Germinal center (tissue), 1 donor: ENCODE data around the gene NPBWR2.
A peak's percentile ranks its signal among the peaks of the same experiment; 100 is the strongest.
"Not testable (repeated sequence)": the region's sequence is repeated elsewhere in the genome, so short reads cannot be mapped to it uniquely, and the experiment has no call there.

Source experiments
- DNase-seq: peaks from one replicate; pipeline ENCODE4 v3.0.0; 2012; ENCODE audit warnings: mixed read lengths, low spot score

Gene NPBWR2

DNA sequence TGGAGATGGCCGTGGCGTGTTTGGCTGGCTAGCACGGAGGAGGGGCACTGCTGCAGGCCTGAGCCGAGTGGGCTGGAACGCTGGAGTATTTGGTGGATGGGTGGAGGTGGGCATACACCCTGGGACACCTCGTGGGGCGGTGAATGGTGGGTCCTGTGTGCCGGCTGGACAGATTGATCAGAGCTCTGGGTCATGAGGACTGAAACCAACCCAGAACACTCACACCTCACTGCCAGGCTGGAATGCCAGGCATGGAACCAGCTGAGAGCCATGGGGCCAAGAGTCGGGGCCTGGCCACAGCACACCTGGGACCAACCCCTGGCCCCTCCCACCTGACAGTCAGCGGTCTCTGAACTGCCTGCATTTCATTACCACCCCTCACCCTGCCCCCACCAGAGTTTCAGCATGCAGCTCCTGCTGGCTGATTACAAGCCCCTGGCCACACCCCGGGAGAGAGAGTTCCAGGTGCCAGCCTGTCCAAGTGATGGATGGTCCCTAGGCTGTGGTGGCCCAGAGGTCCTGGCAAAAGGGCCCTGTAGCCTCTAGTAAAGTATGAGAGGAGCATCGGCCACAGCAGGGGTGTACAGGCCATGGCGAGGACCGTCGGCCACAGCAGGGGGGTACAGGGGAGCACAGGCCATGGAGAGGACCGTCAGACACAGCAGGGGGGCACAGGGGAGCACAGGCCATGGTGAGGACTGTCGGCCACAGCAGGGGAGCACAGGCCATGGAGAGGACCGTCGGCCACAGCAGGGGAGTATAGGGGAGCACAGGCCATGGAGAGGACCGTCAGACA is 3.3 kb downstream of the NPBWR2 start:
- no peak for DNase-seq

DNA sequence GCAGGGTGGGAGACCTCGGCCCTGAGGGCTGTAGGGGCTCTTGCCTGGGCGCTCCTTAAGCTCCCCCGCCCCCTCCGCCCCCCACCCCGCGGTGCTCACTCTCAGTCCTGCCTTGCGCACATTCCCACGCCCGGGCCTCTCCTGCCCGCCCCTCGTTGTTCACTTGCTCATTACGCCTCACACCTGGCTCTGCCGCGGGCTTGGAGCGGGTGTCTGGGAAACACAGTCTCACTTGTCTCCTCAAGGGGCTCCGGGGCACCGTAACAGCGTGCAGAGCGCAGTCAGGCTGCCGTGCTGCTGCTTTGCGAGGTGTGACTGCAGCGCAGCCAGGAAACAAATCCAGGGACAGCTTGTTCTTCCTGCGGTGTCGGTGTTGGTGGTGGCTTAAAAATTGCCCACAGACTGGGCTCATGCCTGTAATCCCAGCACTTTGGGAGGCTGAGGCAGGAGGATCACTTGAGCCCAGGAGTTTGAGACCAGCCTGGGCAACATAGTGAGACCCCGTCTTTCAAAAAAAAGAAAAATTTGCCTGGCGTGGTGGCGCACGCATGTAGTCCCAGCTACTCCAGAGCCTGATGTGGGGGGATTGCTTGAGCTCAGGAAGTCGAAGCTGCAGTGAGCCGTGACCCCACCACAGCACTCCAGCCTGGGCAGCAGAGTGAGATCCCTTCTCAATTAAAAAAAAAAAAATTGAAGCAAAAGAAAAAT is 4.6 kb downstream of the NPBWR2 start:
- DNase-seq = peak; percentile 24

DNA sequence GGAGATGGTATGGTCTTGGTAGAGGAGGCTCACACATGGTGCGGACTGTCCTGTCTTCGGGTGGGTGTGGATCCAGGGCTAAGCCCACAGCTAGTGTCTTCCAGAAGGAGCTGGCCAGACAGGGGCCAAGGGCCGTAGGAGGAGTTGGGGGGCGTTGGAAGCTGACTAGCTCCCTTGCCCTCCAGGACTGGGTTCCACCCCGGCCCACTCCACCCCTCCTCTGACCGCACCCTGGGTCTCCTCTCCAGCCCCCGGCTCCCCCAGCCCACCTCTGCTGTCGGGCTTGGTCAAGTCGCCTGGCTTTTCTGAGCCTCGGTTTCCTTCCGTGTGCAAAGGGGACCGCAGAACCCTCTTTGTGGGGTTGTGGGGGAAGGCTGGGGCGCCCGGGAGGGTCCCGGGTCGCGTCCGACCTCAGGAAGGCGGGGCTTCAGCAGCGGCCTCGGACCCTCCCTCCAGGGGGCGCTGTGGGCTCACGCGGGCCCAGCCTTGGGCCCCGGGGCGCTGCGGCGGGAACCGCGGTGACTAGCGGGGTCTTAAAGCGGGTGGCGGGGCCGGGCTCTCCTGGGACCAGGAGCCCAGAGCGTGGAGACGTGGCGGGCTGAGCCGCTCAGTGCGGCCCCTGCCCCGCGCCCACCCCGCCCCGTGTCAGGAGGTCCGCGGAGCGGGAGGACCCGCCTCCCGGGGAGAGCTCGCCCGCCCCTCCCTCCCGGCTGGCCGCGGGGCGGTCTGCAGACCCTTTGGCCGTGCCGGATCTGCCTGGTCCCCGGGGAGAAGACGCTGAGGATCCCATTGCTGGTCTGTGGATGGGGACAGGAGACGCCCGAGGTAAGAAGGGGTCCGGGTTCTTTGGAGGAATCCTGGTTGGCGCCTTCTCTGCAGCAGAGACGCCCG is 5.4 kb downstream of the NPBWR2 start:
- peak; percentile 81 for DNase-seq

DNA sequence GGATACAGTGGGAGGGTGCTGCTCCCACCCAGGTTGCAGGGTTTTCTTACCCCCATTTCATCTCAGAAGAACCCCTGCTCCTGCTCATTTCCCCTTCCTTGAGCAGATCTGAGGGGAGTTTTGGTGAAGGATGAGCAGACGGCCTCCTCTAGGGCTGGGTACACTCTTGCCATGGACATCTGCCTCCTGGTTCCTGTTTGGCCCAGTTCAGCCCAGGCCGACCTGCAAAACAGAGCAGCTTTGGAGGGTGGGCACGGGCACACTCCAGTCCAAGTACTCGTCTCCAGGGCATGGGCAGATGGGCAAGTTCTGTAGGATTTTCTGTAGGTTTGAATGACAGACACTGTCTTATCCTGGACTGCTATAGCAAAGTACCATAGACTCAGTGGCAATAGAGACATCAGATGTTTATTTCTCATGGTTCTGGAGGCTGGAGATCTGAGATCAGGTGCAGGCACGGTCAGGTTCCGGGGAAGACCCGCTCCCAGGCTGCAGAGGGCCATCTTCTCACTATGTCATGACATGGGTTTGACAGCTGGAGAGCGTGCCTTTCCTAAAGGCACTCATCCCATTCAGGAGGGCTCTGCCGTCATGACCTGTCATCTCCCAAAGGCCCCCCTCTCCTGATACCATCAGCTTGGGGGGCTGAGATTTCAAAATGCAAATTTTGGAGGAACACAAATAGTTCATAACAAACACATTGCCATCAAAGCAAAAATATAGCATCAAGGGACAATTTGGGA is 6.2 kb downstream of the NPBWR2 start:
- no peak for DNase-seq

DNA sequence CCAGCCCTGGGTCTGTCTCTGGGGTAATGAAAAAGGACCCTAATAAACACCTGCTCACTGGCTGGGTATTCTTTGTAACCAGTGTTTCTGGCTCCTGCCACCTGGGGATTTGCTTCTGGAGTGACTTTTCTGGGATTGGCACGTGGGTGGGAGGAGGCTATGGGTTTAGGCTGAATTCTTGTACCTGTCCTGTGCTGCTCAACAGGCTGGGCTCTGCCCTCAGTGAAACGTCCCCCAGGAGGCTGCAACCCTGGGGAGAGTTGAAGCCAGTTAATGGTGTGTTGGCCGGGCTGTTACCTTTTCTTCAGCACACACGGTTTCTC is 6.8 kb downstream of the NPBWR2 start:
- no peak for DNase-seq

DNA sequence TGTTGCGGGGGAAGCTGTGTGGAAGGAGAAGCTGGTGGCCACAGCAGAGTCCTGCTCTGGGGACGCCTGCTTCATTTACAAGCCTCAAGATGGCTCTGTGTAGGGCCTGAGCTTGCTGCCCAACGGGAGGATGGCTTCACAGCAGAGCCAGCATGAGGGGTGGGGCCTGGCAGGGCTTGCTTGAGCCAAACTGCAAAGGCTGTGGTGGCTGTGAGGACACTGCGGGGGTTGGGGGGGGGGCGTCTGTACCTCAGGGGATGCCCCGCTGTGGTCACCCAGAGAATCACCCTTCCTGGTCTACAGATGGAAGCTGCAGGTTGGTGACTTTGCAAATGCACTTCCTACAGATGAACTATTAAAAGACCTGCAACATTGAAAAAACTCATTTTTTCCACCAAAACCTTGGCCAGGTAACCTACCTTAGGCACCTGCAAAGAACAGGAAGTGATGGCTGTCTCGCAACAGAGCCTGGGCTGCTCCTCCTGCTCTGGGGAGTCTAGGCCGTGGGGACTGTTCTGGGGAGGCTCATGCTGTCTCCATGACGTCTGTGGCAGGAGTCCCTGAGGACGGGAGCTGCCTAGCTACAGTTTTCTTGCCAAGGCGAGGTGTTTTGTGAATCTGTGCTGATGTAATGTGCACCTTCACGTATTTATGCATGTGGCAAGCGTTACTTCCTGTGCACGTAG is 7.3 kb downstream of the NPBWR2 start:
- DNase-seq = peak; percentile 89

DNA sequence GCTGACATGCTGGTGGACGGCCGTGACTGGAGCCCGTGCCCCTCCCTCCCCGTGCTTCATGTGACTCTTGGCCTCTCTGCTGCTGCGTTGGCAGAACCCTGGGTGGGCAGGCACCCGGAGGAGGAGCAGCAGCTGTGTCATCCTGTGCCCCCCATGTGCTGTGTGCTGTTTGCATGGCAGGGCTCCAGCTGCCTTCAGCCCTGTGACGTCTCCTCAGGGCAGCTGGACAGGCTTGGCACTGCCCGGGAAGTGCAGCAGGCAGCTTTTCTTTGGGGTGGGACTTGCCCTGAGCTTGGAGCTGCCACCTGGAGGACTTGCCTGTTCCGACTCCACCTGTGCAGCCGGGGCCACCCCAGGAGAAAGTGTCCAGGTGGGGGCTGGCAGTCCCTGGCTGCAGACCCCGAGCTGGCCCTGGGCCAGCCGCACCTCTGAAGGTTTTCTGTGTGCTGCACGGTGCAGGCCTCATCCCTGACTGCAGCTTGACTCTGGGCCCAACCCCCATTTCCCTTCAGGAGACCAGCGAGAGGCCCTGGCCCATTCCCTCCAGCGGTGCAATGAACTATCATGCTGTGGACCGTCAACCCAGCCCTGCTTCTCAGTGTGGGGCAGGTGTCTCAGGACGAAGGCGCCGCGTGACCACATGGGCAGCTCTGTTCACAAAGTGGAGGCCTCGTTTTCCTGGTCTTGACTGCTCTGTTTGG is 8.1 kb downstream of the NPBWR2 start:
- no peak for DNase-seq

DNA sequence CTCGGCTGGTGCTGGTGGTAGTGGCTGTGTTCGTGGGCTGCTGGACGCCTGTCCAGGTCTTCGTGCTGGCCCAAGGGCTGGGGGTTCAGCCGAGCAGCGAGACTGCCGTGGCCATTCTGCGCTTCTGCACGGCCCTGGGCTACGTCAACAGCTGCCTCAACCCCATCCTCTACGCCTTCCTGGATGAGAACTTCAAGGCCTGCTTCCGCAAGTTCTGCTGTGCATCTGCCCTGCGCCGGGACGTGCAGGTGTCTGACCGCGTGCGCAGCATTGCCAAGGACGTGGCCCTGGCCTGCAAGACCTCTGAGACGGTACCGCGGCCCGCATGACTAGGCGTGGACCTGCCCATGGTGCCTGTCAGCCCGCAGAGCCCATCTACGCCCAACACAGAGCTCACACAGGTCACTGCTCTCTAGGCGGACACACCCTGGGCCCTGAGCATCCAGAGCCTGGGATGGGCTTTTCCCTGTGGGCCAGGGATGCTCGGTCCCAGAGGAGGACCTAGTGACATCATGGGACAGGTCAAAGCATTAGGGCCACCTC is 8.8 kb downstream of the NPBWR2 start:
- no peak for DNase-seq

DNA sequence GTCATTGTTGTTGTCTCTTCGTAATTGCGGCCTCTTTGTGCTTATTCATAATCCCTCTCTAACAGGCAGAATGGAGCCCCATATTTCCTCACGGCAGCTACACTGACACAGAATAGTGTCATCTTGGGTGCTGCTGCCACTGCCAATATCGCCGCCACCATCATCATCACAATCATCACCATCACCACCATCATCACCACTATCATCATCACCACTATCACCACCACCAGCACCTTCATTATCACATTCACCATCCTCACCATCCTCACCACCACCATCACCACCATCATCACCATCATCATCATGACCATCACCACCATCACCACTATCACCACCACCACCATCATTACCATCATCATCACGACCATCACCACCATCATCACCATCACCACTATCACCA is 10.8 kb downstream of the NPBWR2 start:
- DNase-seq = no peak

DNA sequence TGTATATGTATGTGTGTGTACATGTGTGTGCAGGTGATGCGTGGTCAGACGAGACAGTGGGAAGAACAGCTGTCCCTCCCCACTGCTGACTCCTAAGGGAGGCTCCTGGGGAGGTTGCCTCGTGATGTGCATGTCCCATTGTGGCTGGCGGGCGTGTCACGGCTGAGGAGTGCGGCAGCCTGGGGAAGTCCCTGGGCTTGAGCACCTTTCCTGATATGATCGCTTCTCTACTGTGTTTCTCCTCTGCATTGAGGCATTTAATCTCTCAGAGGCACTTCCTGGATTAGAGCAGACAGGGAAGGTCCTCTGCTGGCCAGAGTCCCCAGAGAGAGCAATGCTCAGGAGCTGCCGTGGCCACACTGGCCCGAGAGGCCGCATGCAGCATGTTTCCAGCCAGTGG is 11.4 kb downstream of the NPBWR2 start:
- no peak for DNase-seq

DNA sequence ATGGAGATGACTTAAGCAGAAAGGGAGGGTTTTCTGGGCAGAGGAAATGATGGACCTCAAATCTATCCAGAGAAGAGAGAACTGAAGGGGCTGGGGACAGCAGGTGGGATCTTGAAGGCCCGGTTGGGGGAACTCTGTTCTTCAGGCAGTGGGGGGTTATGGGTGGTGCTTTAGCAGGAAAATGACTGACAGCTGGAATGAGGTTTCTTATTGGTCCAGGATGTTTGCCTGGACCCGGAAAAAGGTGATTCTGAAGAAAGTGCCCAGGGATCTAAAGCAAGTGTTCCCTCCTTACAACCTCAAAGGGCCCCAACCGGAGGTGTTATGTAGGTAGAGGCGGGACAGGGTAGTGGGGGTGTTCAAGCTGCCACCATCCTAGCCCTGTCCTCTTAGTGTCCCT is 11.9 kb downstream of the NPBWR2 start:
- DNase-seq = no peak

DNA sequence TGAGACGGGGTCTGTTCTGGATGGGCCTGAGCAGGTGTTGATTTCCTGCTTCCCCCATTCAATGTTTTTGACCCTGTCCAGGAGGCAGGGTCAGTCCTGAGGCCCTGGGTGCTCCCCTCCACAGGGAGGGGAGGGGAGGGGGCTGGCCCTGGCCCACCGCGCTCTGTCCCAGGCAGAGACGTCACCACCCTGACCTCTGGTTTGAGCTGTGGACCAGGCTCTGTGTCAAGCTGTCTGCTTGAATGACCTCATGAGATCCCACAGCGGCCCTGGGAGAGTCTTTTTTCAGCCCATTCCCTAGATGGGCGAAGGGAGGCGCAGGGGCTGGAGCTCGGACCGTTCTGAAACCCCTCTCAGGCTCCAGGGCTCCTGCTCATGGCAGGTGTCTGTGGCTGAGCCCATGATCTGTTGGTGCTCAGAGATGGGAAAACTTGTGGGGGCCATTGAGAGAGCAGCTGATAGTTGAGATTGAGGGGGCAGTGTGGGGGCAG is 14.3 kb downstream of the NPBWR2 start:
- DNase-seq = no peak

DNA sequence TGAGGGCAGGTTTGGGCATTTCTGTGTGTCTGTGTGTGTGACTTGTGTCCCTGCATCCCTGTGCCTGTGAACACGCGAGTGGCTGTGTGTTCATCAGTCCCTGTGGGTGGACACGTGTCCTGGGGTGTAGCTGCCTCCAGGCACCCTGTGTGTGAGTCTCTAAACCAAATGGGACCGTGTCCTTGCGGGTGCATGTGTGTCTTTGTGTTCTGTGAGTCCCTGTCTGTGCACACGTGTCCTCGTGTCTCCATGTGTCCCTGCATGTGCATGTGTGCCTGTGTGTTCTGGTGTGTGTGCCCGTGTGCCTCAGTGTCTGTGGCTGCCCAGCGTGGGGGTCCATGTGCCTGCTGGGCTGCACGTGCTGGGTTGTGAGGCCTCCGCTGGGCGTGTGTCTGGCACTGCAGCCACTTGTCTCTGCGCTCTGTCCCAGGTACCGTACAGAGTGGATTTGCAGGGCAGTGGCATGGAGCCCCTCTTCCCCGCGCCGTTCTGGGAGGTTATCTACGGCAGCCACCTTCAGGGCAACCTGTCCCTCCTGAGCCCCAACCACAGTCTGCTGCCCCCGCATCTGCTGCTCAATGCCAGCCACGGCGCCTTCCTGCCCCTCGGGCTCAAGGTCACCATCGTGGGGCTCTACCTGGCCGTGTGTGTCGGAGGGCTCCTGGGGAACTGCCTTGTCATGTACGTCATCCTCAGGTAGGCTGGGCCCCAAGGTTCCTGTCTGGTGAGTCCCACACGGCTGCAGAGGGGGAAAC is 14.9 kb downstream of the NPBWR2 start:
- no peak for DNase-seq

DNA sequence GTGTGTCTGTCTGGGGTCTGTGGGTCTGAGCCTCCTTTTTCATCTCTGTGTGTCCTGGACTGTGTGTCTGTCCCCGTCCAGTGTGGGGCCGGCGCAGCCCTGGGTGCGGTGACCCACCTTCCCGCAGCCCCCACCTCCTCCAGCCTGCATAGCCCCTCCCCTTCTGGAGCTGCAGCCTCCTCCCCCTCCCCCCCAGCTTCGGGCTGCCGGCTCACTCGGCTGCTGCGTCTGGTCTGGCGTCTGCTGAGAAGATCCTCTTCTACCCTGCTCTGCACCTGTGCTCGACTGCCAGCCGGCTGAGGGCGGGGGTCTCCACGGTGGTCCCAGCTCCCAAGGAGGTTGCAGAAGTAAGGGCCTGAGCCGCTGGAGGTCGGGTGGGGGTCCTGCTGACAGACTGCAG is 15.6 kb downstream of the NPBWR2 start:
- no peak for DNase-seq

DNA sequence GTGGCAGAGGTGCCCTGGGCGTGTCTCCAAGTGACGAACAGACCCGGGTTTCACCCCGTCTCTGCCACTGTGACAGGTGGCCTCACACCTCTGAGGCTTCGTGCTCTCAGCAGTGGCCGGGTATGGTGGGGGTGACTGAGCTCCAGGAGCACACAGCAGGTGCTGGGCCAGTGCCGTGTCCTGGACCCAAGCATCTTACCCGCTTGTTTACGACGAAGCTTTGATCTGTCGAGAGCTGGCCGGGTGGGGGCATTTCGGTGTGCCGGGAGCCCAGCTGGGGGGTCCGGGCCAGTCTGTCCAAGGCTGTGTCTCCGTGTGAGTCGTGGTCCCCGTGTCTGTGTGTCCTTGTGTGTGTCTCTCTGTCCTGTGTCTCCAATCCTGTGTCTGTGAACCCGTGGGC is 16.0 kb downstream of the NPBWR2 start:
- no peak for DNase-seq

DNA sequence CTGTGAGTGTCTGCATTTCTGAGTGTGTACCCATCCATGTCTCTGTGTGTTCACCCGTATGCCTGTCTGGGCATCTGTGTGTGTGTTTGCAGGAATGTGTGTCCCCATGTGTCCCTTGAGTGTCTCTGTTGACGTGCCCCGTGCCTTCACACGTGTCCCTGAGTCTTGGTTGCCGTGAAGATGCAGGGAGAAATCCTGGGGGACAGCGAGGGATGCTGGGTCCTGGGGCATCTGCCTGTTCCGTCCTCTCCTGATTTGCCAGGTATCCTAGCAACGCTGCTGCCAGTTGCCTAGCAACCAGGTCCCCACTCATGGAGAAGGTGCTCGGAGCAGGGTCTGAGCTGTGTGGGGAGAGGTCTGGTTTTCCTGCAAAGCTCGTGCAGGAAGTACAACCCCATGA is 17.2 kb downstream of the NPBWR2 start:
- DNase-seq = no peak

DNA sequence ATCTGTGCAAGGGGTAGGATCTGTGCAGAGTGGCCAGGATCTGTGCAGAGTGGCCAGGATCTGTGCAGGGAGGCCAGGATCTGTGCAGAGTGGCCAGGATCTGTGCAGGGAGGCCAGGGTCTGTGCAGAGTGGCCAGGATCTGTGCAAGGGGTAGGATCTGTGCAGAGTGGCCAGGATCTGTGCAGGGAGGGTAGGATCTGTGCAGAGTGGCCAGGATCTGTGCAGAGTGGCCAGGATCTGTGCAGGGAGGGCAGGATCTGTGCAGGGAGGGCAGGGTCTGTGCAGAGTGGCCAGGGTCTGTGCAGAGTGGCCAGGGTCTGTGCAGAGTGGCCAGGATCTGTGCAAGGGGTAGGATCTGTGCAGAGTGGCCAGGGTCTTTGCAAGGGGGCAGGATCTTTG is 18.8 kb downstream of the NPBWR2 start:
- not testable (repeated sequence) for DNase-seq

DNA sequence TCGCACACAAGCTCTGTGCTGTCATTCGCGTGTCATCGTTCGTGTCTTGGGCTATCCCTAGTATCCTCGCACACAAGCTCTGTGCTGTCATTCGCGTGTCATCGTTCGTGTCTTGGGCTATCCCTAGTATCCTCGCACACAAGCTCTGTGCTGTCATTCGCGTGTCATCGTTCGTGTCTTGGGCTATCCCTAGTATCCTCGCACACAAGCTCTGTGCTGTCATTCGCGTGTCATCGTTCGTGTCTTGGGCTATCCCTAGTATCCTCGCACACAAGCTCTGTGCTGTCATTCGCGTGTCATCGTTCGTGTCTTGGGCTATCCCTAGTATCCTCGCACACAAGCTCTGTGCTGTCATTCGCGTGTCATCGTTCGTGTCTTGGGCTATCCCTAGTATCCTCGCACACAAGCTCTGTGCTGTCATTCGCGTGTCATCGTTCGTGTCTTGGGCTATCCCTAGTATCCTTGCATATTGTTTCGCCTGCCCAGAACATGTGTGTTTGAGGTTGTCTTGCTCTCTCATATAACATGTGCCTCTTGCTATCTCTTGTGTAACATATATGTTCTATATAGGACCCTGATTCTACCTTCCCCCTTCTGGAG is 20.0 kb downstream of the NPBWR2 start:
- DNase-seq = not testable (repeated sequence)

DNA sequence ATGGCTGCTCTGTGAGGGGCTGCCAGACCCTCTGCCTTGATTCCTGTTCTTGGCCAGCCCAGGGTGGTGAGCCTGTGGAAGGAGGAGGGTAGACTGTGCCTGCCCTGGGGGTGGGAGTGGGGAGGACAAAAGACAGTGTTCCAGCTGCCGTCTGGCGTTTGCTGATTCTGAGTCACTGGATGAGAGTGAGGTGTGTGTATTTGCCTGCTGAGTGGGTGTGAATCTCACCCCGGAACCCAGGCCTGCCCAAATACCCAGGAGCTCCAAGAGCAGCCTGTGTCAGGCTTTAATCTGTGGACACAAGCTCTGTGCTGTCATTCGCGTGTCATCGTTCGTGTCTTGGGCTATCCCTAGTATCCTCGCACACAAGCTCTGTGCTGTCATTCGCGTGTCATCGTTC is 20.6 kb downstream of the NPBWR2 start:
- no peak for DNase-seq
